Fibroblast of lung (primary cell): ENCODE data around the gene VPS41.

Source experiments
- CTCF ChIP-seq, 2 donors: IDR thresholded peaks in 1 of 2; conservative IDR thresholded peaks in 1 of 2; 1 replicate in 1 of 2; 2 replicates in 1 of 2; pipeline ENCODE4 v1.5.1; 2011 to 2012; ENCODE audit warnings: low read length in 2 of 2, control low read depth in 1 of 2, inconsistent platforms in 1 of 2, low read depth in 1 of 2, mild to moderate bottlenecking in 1 of 2
- EZH2 ChIP-seq: IDR thresholded peaks from 2 replicates; pipeline ENCODE4 v1.5.1; 2012; ENCODE audit warnings: low read length, control low read depth, mild to moderate bottlenecking; ENCODE audit errors: missing control alignments

DNA sequence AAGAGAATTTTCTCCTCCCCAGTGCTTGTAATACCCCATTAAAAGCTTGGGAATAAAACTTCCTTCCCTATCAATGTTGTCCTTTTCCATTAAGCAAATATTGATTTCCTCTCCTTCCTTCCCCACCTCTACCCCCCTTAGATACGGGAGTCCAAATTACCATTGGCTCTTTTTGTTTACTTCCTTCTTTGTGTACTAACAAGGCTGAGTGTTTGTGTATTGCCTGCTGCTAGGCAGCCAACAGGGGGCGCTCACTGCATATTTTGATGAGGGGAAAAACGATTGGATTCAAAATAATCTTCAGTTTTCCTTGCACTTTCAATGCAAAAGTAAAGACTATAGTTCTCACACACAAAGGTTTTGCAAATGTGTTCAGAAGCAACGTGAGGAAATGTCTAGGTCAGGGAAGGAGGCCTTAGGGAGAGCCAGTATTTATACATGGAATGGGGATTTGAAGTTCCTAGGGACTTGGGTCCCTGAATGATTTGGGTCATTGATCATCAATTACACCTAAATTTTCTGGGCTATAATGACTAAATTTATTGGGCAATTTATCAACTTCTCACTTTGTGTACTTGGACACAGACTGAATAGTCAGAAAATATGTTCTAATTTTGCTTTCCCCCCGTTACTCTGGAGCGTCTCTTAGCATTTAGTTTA is 23.6 kb upstream of the VPS41 start:
- peak; percentile 93 to 98 for TF ChIP-seq CTCF (conservative IDR thresholded peaks at IDR 0.05 in 1 of 2, IDR thresholded peaks at IDR 0.05 in 1 of 2; ENCODE audit: low read depth in 1 of 2, low read length in 2 of 2)
- TF ChIP-seq EZH2, result no peak
